Prostate gland (tissue), 2 donors: Measurements from ENCODE around the gene OR52I1. TPM values are rescaled to one million over a fixed set of nuclear protein-coding genes. Genes with fewer than 3 reads are reported as not detected.
A peak's percentile ranks its signal among the peaks of the same experiment; 100 is the strongest.

ENCODE experiments used
- DNase-seq: peaks from one replicate; pipeline ENCODE4 v3.0.0-alpha.2; 2019; ENCODE audit warnings: low spot score
- H3K27ac ChIP-seq, 2 donors: fragments of 200-600 bp; sonication (generic); 2 replicates each; pipeline ENCODE4 v1.5.1; 2017 to 2019
- H3K27me3 ChIP-seq: fragments of 200-600 bp; sonication (generic); replicated peaks from 2 replicates; pipeline ENCODE4 v1.5.1; 2019; ENCODE audit not compliant: insufficient read depth
- H3K36me3 ChIP-seq, 2 donors: fragments of 200-600 bp; sonication (generic); 1 replicate in 1 of 2; 2 replicates in 1 of 2; pipeline versions ENCODE4 v1.5.1 to v1.8.1; 2017 to 2019
- H3K4me1 ChIP-seq: fragments of 200-600 bp; sonication (generic); replicated peaks from 2 replicates; pipeline ENCODE4 v1.5.1; 2019
- H3K4me3 ChIP-seq, 2 donors: fragments of 200-600 bp; sonication (generic); 2 replicates each; pipeline ENCODE4 v1.5.1; 2017 to 2019
- H3K9me3 ChIP-seq: fragments of 200-600 bp; sonication (generic); 2 replicates; pipeline ENCODE4 v1.5.1; 2017
- CTCF ChIP-seq, 4 experiments: fragments of 200-600 bp in 2 of 4; fragments of 450-650 bp in 2 of 4; sonication (generic) in 2 of 4; IDR thresholded peaks; 1 replicate in 3 of 4; 2 replicates in 1 of 4; pipeline ENCODE4 v1.5.1; 2016 to 2019; ENCODE audit warnings: antibody characterized with exemption in 4 of 4, mild to moderate bottlenecking in 2 of 4, moderate library complexity in 2 of 4
- POLR2A ChIP-seq: fragments of 450-650 bp; IDR thresholded peaks from one replicate; pipeline ENCODE4 v1.6.1; 2016; ENCODE audit warnings: antibody characterized with exemption, mild to moderate bottlenecking
- POLR2AphosphoS5 ChIP-seq: sonication (generic); formaldehyde crosslinking; IDR thresholded peaks from one replicate; pipeline ENCODE4 v1.6.1; 2017; ENCODE audit warnings: antibody characterized with exemption
- WGBS: methylation state at CpG from one replicate; pipeline ENCODE4 v1.1.5; 2018; 5-methylcytosine and 5-hydroxymethylcytosine counted together
- intact Hi-C: fragments of 100-400 bp; cut with DNase I; formaldehyde crosslinking; loops from one replicate; pipeline ENCODE4 v1.14.2; 2022
- total RNA-seq, 2 donors: library from RNA; depleted of rRNA; stranded (reverse); fragments of >200 nt; gene quantifications; one replicate each; pipeline ENCODE4 v1.1.0, GENCODE V29; 2016

OR52I1 gene
- total RNA-seq, 2 donors from 2014 or later: not detected

GRCh38 chr11:4605057-4605456, 11.2 kb downstream of the OR52I1 start:
- Histone ChIP-seq H3K4me3 (no peak overlapping the region), H3K4me1 (no peaks in the 10 kb centered on the region), H3K9me3 (no peaks in the 10 kb centered on the region), H3K27me3 (no peaks in the 10 kb centered on the region), H3K36me3 (peaks cover 4 to 12% of the 10 kb centered on the region in 2 donors), H3K27ac (no peak overlapping the region)
- TF ChIP-seq POLR2A (no peak), POLR2AphosphoS5 (no peak), CTCF (IDR thresholded peaks at IDR 0.05) (no peak)
- DNase-seq: no peak
- 93% methylated on average over 4 of the region's 4 CpGs for WGBS
- intact Hi-C loops: loop anchor here (10.0 kb wide), 1 partner anchor 420 kb away; no protein-coding TSS in a partner anchor

GRCh38 chr11:4606231-4607015, 12.6 kb downstream of the OR52I1 start:
- Histone ChIP-seq H3K27ac (peak overlapping the region; percentile 3 to 84), H3K4me3 (peak overlapping the region in 1 of 2 donors; percentile 68), H3K27me3 (no peaks in the 10 kb centered on the region), H3K4me1 (no peaks in the 10 kb centered on the region), H3K9me3 (no peaks in the 10 kb centered on the region), H3K36me3 (peaks cover 3 to 4% of the 10 kb centered on the region in 2 donors)
- peak; percentile 58 for DNase-seq
- 27% methylated on average over 1 of the region's 1 CpG for WGBS
- TF ChIP-seq POLR2A: no peak
- TF ChIP-seq POLR2AphosphoS5: peak; percentile 30
- intact Hi-C loops: loop anchor here (10.0 kb wide), 1 partner anchor 422 kb away; no protein-coding TSS in a partner anchor

- Histone ChIP-seq H3K4me1 (no peaks in the 10 kb centered on the region), H3K27ac (peak overlapping the region; percentile 83 to 84), H3K27me3 (no peaks in the 10 kb centered on the region), H3K4me3 (peak overlapping the region; percentile 52 to 68), H3K9me3 (no peaks in the 10 kb centered on the region), H3K36me3 (peaks cover 0 to 4% of the 10 kb centered on the region in 2 donors)
- no peak for DNase-seq
- intact Hi-C loops: loop anchor here (10.0 kb wide), 1 partner anchor 422 kb away; no protein-coding TSS in a partner anchor
- TF ChIP-seq POLR2A (no peak), POLR2AphosphoS5 (no peak), CTCF (IDR thresholded peaks at IDR 0.05) (no peak)
- 16% methylated on average over 6 of the region's 6 CpGs for WGBS
These were observed 13.3 kb downstream of the OR52I1 start for GRCh38 chr11:4607096-4607495.

GRCh38 chr11:4607781-4608666, 14.2 kb downstream of the OR52I1 start, which contains the start of gene TRIM68:
TRIM68 (minus strand) TSS chr11:4608231; CDS start chr11:4605504, 2,727 bp downstream.
- DNase-seq: peak; percentile 94
- H3K9me3 ChIP-seq: no peaks in the 10 kb centered on the region
- intact Hi-C loops: loop anchor here (10.0 kb wide), 1 partner anchor 423 kb away; no protein-coding TSS in a partner anchor
- peak within 1 kb of the TSS; percentile 52 to 68 for H3K4me3 ChIP-seq
- H3K4me1 ChIP-seq: no peaks in the 10 kb centered on the region
- peak within 1 kb of the TSS; percentile 83 to 84 for H3K27ac ChIP-seq
- H3K36me3 ChIP-seq: peaks cover 0 to 1% of the 10 kb centered on the region in 2 donors
- H3K27me3 ChIP-seq: no peaks in the 10 kb centered on the region
- WGBS: 5% methylated on average over 30 of the region's 43 CpGs
- TF ChIP-seq POLR2AphosphoS5 (peak; percentile 86), POLR2A (peak; percentile 78), CTCF (IDR thresholded peaks at IDR 0.05) (peak in 2 of 4 experiments; percentile 6 to 13)
